HG03139 (cell line): ENCODE data around the gene SIRT7.

ENCODE experiments used
- ATAC-seq: cut with Tn5 transposase; IDR thresholded peaks from one replicate; pipeline ENCODE4 v1.9.1; 2021; ENCODE audit not compliant: unreplicated experiment

Gene SIRT7

DNA sequence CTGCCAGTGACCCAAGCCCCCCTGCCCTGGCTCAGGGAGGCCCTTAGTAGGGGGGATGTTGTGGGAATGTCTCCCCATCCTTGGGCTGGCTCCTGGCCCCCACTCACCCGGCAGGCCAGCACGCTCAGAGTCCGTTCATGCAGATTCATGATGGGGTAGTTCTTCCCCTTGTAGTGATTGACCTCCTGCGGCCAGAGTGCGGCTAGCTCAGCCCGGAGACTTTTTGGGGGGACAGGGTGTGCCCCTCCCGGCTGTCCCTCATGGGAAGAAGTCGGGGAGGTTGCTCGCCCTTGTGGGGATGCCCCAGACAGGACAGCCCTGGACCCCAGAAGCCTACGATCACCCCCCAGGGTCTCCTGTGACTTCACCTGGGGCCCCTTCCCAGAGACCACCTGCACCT lies 12.0 kb downstream of the SIRT7 start:
- no peak for ATAC-seq

DNA sequence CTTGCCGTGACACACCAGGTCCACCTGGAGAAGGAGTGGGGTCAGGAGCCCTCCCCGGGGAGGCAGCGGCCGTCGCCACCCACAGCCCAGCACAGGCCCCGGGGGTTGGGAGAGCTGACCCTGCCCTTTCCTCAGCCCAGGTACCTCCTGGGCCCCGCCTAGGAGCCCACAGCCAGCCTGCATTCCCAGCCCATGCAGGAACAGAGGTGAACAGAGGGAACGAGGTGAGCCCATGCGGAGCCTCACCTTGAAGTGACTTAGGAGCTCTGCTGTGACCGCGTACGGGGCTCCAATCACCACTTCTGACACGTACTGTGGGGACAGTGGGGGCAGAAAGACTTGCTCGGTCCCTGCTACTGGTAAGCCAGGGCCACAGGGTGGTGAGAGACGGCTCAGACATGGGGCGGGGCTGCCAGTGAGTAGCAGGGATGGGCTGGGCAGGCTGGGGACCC lies 12.5 kb downstream of the SIRT7 start:
- ATAC-seq: no peak

DNA sequence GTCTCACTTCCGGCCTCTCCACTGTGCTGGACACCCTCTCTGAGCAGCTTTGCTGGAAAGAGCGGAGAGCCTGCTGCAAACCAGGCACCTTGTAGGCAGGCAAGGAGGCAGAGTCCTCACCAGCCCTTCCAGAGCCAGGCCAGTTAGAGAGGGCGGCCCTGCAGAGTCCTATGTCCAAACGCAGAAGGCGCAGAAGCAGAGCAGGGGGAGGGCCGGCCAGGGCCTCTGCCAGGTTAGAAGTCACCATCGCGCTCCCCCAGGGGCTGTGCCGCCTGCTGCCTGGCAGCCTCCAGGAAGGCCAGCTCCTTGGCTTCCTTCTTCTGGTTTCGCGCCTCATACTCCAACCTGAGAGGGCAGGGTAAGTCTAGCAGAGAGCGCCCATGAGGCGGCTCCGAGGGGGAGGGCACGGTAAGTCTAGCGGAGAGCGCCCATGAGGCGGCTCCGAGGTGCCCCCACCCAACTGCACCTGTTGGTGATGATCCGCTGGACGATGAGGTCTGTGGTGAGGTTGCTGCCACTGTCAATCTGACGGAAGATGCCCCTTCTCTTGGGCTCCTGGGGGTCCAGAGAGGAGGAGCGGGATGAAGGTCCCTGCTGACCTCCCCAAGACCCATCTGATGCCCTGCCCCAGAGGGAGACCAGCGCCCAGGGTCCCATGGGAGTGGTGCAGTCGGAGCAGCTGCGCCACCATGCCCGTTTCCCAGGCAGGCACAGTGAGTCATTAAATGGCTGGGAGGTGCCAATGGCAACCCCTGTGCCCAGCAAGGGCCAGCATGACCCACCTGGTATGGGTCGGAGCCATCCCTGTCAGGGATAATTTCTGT lies 13.2 kb downstream of the SIRT7 start:
- ATAC-seq: no peak

DNA sequence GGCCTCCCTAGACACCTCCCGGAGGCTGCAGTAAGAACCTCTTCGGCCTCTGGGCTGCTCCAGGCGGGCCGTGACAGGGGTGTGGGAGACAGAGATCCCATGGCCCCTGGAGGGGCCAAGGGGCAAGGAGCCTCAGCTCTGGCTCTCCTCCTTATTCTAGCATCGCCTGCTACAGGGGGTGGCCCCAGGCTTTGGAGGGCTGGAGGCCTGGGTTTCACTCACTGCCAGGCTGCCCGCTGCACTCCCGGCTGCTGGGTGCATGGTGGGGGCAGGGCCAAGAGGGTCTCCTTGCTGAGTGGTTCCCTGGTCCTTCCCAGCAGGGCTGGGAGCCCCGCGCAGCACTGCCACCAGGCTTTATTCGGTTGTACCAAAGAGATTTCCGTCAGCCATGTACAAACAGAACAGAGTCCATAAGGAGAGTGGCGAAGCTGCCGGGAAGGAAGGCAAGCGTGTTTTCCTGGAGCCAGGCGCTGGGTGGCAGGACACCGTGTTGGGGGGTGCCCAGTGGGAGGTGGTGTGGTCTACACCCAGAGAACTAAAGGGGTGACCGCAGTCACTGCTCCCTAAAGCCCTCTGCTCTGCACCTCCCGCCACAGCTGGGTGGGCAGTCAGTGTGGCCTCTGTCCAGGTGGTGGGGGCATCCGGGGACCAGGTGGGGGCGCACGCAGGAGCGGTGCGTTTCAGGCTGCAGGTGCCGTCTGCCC lies 13.9 kb downstream of the SIRT7 start:
- ATAC-seq: no peak

DNA sequence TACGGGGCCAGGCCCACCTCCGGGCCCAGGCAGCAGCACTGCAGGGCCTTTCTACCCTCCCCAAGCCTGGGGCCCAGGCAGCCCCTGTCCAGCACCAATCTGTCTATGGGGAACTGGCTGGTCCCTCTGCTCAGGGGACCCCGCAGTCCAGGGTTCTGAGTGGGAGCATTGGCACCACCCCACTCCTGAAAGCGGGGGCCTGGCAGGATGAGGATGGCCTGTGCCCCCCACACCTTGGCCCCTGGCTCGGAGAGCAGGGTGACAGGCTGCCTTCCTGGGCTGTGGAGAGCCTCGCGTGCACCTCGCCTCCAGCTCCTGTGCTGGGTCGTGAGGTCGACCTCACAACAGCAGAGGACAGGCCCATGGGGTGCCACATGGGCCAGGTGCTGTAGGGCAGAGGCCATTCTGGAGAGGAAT lies 14.6 kb downstream of the SIRT7 start:
- no peak for ATAC-seq

DNA sequence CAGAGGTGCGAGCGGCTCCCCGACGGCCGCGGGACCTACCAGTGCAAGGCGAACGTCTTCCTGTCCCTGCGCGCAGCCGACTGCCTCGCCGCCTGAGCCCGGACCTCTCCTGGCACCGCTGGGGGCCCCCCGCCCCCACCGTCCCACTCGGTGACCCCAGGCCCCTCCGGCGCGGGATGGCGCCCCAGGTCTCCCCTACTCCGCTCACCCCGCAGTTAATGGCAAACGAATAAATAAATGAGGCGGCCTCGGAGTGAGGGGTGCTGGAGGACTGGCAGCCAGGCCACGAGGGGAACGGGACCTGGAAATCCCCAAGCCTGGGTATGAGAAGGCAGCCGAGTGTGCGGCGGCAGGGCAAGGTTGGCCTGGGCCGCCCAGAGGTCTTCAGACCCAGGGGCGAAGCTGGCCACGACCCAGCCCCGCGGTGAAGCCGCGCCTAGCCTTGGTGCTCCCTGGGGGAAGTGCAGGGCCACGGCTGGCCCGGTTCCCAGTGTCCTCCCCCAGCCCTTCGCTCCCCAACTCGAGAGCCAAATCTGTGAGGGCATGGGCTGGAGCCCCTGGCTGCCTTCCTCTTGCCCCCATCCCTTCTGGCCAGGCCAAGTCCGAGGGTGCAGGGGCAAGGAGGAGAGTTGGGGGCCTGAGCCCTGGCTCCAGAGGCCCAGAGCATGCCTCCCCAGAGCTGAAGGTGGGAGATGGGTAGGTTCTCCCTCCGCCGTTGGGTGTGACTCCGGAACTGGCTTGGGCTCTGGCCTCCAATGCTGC lies 15.1 kb downstream of the SIRT7 start:
- ATAC-seq: no peak

DNA sequence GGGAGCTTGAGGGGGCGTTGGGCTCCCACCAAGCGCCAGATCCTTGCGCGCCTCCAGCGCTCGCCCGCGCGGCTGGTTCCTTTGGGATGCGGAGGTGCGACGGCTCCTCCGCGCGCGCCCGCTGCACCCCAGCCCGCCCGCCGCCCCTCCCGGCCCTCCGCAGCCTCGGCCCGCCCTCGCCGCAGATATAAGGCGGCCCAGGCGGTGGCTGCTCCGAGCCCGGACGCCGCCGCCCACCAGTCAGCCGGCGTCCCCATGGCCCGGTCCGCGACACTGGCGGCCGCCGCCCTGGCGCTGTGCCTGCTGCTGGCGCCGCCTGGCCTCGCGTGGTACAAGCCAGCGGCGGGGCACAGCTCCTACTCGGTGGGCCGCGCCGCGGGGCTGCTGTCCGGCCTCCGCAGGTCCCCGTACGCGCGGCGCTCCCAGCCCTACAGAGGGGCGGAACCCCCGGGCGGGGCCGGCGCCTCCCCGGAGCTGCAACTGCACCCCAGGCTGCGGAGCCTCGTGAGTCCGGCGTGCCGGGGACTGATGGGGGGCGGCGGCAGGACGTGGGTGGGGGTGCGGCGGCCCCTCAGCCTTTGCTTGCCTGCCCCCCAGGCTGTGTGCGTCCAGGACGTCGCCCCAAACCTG lies 15.8 kb downstream of the SIRT7 start, which contains the start of gene NPB:
NPB (plus strand) TSS at position 216 of the 630 bp plus-strand sequence; CDS start at position 256, 40 bp downstream.
- no peak for ATAC-seq

DNA sequence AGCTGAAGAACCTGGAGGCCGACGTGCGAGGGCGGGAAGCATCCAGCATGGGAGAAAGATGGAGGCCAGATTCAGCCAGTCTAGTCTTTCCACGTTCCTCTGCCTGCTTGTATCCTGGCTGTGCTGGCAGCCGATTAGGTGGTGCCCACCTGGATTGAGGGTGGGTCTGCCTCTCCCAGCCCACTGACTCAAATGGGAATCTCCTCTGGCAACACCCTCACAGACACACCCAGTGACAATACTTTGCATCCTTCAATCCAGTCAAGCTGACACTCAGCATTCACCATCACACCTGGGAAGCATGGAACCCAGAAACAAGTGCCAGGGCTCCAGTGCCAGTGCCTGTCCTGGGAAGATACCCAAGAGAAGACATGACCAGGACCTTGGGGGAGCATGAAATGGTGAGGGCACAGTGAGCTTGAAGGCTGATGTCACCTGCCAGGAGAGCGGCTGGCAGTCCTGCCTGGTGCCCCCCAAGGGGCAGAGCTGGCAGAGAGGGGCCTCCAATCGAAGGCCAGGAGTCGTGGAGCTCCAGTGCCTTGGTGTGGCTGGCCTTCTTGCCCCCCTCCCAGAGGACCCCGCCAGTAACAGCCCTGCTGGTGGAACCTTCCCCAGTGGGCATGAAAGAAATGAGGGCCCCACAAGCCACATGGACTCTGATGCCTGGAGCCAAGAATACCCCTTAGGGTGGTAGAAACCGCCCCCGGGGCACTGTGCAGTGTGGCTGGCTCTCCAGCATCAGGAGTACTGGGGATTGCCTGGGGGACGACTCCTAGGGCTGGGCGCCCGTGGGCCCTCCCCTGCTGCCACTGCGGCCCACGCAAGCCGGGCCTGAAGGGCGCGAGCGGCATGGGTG lies 16.6 kb downstream of the SIRT7 start:
- ATAC-seq: no peak

DNA sequence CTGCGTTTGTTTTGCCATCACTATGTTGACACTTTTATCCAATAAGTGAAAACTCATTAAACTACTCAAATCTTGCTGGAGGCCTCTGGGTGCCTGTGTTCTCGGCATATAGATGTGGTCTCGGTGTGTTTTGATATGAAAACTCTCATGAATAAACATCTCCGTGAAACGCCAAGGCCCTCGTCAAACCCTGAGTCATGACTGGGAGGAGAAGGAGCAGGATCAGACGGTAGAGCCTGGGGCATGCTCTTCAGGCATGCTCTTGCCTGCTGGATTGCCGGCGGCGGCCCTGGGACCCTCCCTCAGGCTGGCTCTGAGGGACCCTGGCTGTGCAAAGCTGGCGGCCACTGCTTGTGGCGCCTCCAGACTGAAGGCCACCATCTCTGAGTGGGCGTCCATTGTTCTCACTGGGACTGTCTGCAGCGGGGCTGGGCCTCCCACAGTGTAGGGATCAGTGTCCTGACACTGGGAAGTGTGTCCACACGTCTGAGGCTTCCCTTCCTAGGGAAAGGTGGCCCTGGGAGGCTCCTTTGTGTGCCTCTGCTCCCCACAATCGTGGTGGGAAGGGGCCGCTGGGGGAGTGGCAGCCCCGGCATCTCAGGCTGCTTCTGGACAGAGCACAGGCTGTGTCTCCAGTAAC lies 17.7 kb downstream of the SIRT7 start:
- ATAC-seq: no peak

DNA sequence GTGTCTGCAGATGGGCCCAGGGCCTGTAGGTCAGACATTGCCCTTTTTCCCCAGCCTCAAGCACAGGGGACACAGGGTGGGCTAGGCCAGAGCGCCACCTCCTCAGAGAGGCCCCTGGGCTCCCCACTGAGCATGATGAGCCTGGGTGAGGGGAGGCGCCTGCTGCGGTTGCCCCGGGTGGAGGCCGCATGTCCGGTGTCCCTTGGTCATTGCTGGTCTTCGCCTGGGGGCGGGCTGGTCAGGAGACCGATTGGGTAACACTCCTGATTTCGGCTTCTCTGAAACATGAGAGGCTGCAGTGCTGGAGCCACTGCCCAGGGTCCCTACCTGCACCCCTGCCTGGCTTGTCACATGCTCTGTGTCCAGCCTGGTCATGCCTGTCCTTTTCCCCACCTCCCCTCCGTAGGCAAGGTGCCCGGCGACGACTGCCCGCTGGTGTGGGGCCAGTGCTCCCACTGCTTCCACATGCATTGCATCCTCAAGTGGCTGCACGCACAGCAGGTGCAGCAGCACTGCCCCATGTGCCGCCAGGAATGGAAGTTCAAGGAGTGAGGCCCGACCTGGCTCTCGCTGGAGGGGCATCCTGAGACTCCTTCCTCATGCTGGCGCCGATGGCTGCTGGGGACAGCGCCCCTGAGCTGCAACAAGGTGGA lies 18.3 kb downstream of the SIRT7 start:
- ATAC-seq: no peak

DNA sequence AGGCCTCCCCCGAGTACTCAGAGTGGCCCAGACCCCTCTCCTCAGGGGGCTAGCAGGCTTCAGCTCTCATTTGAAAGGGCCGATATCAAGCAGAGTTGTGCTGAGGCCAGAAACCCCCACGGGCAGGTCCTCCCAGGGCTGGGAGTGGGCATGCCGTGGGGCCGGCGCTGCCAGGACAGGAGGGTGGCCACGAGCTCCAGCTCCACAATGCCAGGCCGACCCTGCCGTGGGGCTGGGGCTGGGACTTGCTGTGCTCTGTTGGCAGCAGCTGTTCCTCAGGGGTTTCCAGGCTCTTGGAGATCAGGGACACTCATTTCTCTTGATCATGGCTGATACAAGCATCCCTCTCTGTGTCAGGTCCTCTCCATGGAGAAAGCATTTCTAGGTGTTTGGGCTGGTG lies 19.1 kb downstream of the SIRT7 start:
- no peak for ATAC-seq

DNA sequence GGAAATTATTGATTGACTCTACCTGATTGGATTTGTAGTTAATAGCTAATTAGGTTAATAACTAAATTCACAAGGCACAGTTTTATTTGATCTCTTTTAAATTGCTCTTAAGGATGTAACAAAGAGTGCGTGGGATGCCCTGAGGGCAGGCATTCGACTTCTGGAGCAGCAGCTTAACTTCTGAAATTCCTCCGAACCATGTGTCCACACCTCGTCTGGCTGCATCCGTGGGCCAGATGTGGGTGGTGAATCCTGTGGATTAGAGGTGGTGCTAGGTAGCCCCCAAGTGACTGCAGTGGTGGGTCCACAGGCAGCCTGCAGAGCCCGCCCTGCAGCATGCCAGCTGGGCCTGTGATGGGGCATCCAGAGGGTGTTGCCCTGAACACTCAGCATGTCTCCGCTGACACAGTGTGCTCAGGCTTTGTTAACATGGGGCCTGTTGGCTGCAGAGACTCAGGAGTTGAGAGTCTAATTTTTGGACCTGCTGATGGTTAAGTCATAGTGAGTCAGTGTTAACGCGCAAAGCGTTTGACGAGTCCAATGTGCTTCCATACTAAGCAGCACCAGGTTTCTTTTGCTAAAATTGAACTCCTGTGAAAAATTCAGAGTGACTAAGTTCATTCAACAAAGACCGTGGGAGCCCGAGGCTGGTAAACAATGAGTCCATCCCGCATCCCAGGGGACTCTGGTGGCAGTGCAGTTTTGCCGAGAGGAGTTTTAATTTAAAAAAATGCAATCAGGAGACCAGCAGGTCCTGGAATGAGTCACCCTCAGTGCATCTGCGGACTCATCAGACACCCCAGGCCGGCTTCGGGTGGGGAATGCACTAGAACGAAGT lies 19.7 kb downstream of the SIRT7 start:
- ATAC-seq: no peak

DNA sequence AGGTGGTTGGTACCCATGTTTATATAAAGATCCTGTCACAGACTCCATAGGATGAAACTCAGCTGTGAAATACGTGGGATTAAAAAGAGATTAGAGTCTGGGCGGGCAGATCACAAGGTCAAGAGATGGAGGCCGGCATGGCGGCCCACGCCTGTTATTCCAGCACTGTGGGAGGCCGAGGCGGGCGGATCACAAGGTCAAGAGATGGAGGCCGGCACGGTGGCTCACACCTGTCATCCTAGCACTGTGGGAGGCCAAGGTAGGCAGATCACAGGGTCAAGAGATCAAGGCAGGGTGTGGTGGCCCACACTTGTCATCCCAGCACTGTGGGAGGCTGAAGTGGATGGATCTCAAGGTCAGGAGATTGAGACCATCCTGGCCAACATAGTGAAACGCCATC lies 22.6 kb downstream of the SIRT7 start:
- ATAC-seq: no peak

DNA sequence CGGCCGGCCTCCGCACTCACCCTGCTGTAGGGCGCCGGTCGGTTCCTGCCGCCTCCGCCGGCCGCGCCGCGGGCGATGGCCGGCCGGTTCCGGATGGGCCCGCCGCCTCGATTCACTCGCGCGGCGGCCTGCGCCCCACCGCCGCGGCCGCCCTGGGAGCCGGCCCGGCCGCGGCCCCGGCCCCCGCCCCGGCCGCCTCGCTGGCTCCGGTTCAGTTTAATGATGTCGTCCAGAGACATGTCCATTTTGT lies 26.7 kb downstream of the SIRT7 start:
- ATAC-seq: no peak

DNA sequence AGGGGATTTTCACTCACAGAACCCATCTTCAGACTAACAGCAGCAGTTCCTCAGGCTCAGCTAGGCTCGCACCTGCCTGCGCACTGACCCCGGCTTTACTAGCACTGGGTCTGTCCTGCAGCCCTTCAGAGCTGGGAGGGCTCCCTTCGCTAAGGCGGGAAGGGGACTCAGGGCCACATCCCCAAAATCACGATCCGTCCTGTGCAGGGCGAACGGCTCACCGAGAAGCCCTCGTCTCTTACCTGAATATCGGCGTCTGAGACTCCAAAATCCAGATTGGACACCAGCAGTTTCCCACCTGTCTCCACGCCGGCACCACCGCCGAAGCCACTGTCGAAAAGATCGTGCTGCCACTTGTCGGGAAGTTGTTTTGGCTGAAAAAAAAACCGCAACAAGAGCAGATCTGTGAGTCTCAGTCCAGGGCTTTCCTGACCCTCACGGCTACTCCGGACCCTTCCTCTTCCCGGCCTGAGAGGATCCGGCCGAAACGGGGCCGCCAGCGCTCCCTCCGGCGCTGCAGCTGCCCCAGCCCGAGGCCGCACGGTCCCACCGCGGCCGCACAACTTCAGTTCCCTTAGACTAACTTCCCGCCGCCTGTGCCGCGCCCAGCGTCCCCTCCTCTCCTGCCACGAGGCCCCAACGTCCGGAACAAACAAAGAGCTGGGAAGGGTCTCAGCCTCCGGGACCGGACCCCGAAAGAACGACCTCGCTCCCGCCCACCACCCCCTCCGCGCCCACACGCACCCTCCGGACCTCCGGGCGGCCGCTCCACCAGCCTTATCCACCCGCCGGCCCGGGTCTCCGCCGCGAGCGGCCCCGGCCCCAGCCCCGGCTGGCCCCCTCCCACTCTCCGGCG lies 27.3 kb downstream of the SIRT7 start:
- ATAC-seq: no peak

DNA sequence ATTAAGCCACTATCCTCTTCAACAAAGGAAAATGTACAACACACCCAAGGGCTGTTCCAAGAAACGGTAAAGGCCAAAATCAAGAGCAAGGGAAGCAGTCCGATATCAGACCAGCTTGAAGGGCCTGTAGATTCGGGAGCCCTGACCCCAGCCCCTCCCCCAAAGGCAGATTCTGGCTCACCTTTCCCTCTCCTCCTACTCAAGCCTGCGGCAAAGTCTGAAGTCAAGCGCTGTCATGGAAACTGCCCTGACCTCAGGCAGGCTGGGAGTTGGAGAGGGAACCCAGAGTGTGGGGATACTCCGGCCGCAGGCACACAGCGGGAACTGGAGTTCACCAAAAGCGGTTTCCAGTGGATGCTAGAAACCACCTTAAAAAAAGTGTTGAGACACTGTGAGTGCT lies 28.4 kb downstream of the SIRT7 start:
- ATAC-seq: no peak

DNA sequence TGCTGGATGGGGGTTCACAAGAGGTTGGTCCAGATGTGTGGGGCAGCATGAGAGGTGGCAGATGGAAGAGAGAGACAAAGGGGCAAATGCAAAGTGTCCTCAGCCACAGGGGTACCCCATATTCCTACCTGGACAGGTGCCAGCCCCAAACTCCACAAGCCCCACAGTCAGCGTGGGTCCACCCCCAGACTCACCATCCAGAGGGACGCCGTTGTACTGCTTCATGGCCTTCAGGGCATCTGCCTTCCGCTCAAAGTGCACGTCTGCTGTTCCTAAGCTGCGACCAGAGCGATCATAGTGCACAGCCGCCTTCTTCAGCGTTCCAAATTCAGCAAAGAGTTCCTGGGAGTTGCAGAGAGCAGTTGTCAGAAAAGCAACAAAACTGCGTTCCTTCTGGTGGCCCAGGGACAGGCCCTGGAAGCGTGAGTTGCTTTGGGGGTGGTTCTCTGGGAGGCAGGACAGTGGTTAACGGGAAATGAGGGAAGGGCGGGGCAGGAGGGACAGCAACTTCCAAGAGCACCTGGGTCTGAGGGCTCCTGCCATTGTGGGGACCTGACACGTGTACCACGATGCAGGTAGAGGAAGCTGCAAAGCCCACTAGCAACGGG lies 28.9 kb downstream of the SIRT7 start:
- no peak for ATAC-seq
